ENCODE results near the gene NSMCE3.

Gene NSMCE3

GRCh38 chr15:29269485-29270168 is at the start of gene NSMCE3:
Gene NSMCE3 (minus strand): TSS chr15:29269822. CDS start chr15:29269705, 117 bp downstream.
- peak within 1 kb of the TSS; percentile 72 for H3K9ac ChIP-seq (ENCODE audit: low read length)
- H3K27ac ChIP-seq (ENCODE audit: low read length), result peak within 1 kb of the TSS; percentile 25
- H3K4me3 ChIP-seq (ENCODE audit: low read length), result peak within 1 kb of the TSS; percentile 71
- H3K9me3 ChIP-seq (ENCODE audit: control insufficient read depth, low read depth, low read length), result no peaks in the 10 kb centered on the region
- no peaks in the 10 kb centered on the region for H3K27me3 ChIP-seq (ENCODE audit: control insufficient read depth, insufficient read depth, low read length)
- H3K36me3 ChIP-seq (ENCODE audit: control insufficient read depth, low read depth, low read length), result no peaks in the 10 kb centered on the region
- H3K4me1 ChIP-seq (ENCODE audit: control insufficient read depth, low read depth, low read length), result peaks cover 25% of the 10 kb centered on the region

- Histone ChIP-seq H3K27ac (ENCODE audit: low read length) (no peak overlapping the region), H3K9me3 (ENCODE audit: control insufficient read depth, low read depth, low read length) (no peaks in the 10 kb centered on the region), H3K4me3 (ENCODE audit: low read length) (no peak overlapping the region), H3K4me1 (ENCODE audit: control insufficient read depth, low read depth, low read length) (peaks cover 16% of the 10 kb centered on the region), H3K27me3 (ENCODE audit: control insufficient read depth, insufficient read depth, low read length) (no peaks in the 10 kb centered on the region), H3K36me3 (ENCODE audit: control insufficient read depth, low read depth, low read length) (no peaks in the 10 kb centered on the region), H3K9ac (ENCODE audit: low read length) (no peak overlapping the region)
Observed at GRCh38 chr15:29316422-29316821, 46.8 kb upstream of the NSMCE3 start.

GRCh38 chr15:29312387-29312786 is 42.8 kb upstream of the NSMCE3 start:
- H3K9me3 ChIP-seq (ENCODE audit: control insufficient read depth, low read depth, low read length), result no peaks in the 10 kb centered on the region

GRCh38 chr15:29311696-29312095 is 42.1 kb upstream of the NSMCE3 start:
- Histone ChIP-seq H3K9me3 (ENCODE audit: control insufficient read depth, low read depth, low read length) (no peaks in the 10 kb centered on the region), H3K4me3 (ENCODE audit: low read length) (no peak overlapping the region), H3K27me3 (ENCODE audit: control insufficient read depth, insufficient read depth, low read length) (no peaks in the 10 kb centered on the region), H3K4me1 (ENCODE audit: control insufficient read depth, low read depth, low read length) (no peaks in the 10 kb centered on the region), H3K9ac (ENCODE audit: low read length) (no peak overlapping the region), H3K36me3 (ENCODE audit: control insufficient read depth, low read depth, low read length) (no peaks in the 10 kb centered on the region), H3K27ac (ENCODE audit: low read length) (no peak overlapping the region)

More at GRCh38 chr15:29312387-29312786, 42.8 kb upstream of the NSMCE3 start:
- H3K27ac ChIP-seq (ENCODE audit: low read length), result no peak overlapping the region
- H3K9ac ChIP-seq (ENCODE audit: low read length), result no peak overlapping the region
- no peaks in the 10 kb centered on the region for H3K27me3 ChIP-seq (ENCODE audit: control insufficient read depth, insufficient read depth, low read length)
- no peaks in the 10 kb centered on the region for H3K36me3 ChIP-seq (ENCODE audit: control insufficient read depth, low read depth, low read length)
- H3K4me3 ChIP-seq (ENCODE audit: low read length), result no peak overlapping the region
- H3K4me1 ChIP-seq (ENCODE audit: control insufficient read depth, low read depth, low read length), result no peaks in the 10 kb centered on the region

GRCh38 chr15:29309139-29309538 is 39.5 kb upstream of the NSMCE3 start:
- H3K36me3 ChIP-seq (ENCODE audit: control insufficient read depth, low read depth, low read length), result no peaks in the 10 kb centered on the region
- H3K27ac ChIP-seq (ENCODE audit: low read length), result no peak overlapping the region
- H3K4me3 ChIP-seq (ENCODE audit: low read length), result no peak overlapping the region
- no peaks in the 10 kb centered on the region for H3K4me1 ChIP-seq (ENCODE audit: control insufficient read depth, low read depth, low read length)
- H3K27me3 ChIP-seq (ENCODE audit: control insufficient read depth, insufficient read depth, low read length), result no peaks in the 10 kb centered on the region
- H3K9ac ChIP-seq (ENCODE audit: low read length), result no peak overlapping the region
- H3K9me3 ChIP-seq (ENCODE audit: control insufficient read depth, low read depth, low read length), result no peaks in the 10 kb centered on the region

GRCh38 chr15:29308299-29308698 is 38.7 kb upstream of the NSMCE3 start:
- no peak overlapping the region for H3K9ac ChIP-seq (ENCODE audit: low read length)
- H3K27ac ChIP-seq (ENCODE audit: low read length), result no peak overlapping the region
- H3K36me3 ChIP-seq (ENCODE audit: control insufficient read depth, low read depth, low read length), result no peaks in the 10 kb centered on the region
- no peaks in the 10 kb centered on the region for H3K27me3 ChIP-seq (ENCODE audit: control insufficient read depth, insufficient read depth, low read length)
- H3K4me3 ChIP-seq (ENCODE audit: low read length), result no peak overlapping the region
- H3K9me3 ChIP-seq (ENCODE audit: control insufficient read depth, low read depth, low read length), result no peaks in the 10 kb centered on the region
- no peaks in the 10 kb centered on the region for H3K4me1 ChIP-seq (ENCODE audit: control insufficient read depth, low read depth, low read length)

- Histone ChIP-seq H3K4me3 (ENCODE audit: low read length) (no peak overlapping the region), H3K36me3 (ENCODE audit: control insufficient read depth, low read depth, low read length) (no peaks in the 10 kb centered on the region), H3K27me3 (ENCODE audit: control insufficient read depth, insufficient read depth, low read length) (no peaks in the 10 kb centered on the region), H3K9ac (ENCODE audit: low read length) (no peak overlapping the region), H3K4me1 (ENCODE audit: control insufficient read depth, low read depth, low read length) (no peaks in the 10 kb centered on the region), H3K27ac (ENCODE audit: low read length) (no peak overlapping the region), H3K9me3 (ENCODE audit: control insufficient read depth, low read depth, low read length) (no peaks in the 10 kb centered on the region)
Observed at GRCh38 chr15:29305556-29305955, 35.9 kb upstream of the NSMCE3 start.

- H3K27ac ChIP-seq (ENCODE audit: low read length), result no peak overlapping the region
- H3K27me3 ChIP-seq (ENCODE audit: control insufficient read depth, insufficient read depth, low read length), result no peaks in the 10 kb centered on the region
- no peak overlapping the region for H3K9ac ChIP-seq (ENCODE audit: low read length)
- no peaks in the 10 kb centered on the region for H3K36me3 ChIP-seq (ENCODE audit: control insufficient read depth, low read depth, low read length)
- H3K4me3 ChIP-seq (ENCODE audit: low read length), result no peak overlapping the region
- H3K4me1 ChIP-seq (ENCODE audit: control insufficient read depth, low read depth, low read length), result no peaks in the 10 kb centered on the region
- no peaks in the 10 kb centered on the region for H3K9me3 ChIP-seq (ENCODE audit: control insufficient read depth, low read depth, low read length)
Observed at GRCh38 chr15:29302871-29303270, 33.2 kb upstream of the NSMCE3 start.

- Histone ChIP-seq H3K27me3 (ENCODE audit: control insufficient read depth, insufficient read depth, low read length) (no peaks in the 10 kb centered on the region), H3K36me3 (ENCODE audit: control insufficient read depth, low read depth, low read length) (no peaks in the 10 kb centered on the region), H3K27ac (ENCODE audit: low read length) (no peak overlapping the region), H3K9ac (ENCODE audit: low read length) (no peak overlapping the region), H3K9me3 (ENCODE audit: control insufficient read depth, low read depth, low read length) (no peaks in the 10 kb centered on the region), H3K4me3 (ENCODE audit: low read length) (no peak overlapping the region), H3K4me1 (ENCODE audit: control insufficient read depth, low read depth, low read length) (no peaks in the 10 kb centered on the region)
Observed at GRCh38 chr15:29299784-29300183, 30.2 kb upstream of the NSMCE3 start.

- Histone ChIP-seq H3K36me3 (ENCODE audit: control insufficient read depth, low read depth, low read length) (no peaks in the 10 kb centered on the region), H3K9me3 (ENCODE audit: control insufficient read depth, low read depth, low read length) (no peaks in the 10 kb centered on the region), H3K4me3 (ENCODE audit: low read length) (no peak overlapping the region), H3K27ac (ENCODE audit: low read length) (no peak overlapping the region), H3K4me1 (ENCODE audit: control insufficient read depth, low read depth, low read length) (no peaks in the 10 kb centered on the region), H3K27me3 (ENCODE audit: control insufficient read depth, insufficient read depth, low read length) (no peaks in the 10 kb centered on the region), H3K9ac (ENCODE audit: low read length) (no peak overlapping the region)
Observed at GRCh38 chr15:29299331-29299730, 29.7 kb upstream of the NSMCE3 start.

GRCh38 chr15:29294732-29295325 is 25.2 kb upstream of the NSMCE3 start:
- no peak overlapping the region for H3K27ac ChIP-seq (ENCODE audit: low read length)
- H3K9me3 ChIP-seq (ENCODE audit: control insufficient read depth, low read depth, low read length), result no peaks in the 10 kb centered on the region
- H3K4me1 ChIP-seq (ENCODE audit: control insufficient read depth, low read depth, low read length), result no peaks in the 10 kb centered on the region
- no peaks in the 10 kb centered on the region for H3K36me3 ChIP-seq (ENCODE audit: control insufficient read depth, low read depth, low read length)
- no peak overlapping the region for H3K4me3 ChIP-seq (ENCODE audit: low read length)
- H3K27me3 ChIP-seq (ENCODE audit: control insufficient read depth, insufficient read depth, low read length), result no peaks in the 10 kb centered on the region
- no peak overlapping the region for H3K9ac ChIP-seq (ENCODE audit: low read length)

Measured in iPS-18a (cell line).